ENCODE data around the gene G6PC1.
"Not testable (repeated sequence)": the region's sequence is repeated elsewhere in the genome, so short reads cannot be mapped to it uniquely, and the experiment has no call there.

The G6PC1 gene

GRCh38 chr17:42899981-42900380, 618 bp upstream of the G6PC1 start:
- not testable (repeated sequence) for DNase-seq (ENCODE audit: low read depth in 1 of 2, low spot score in 1 of 2)

- no peak for DNase-seq (ENCODE audit: low read depth in 1 of 2, low spot score in 1 of 2)
Observed at GRCh38 chr17:42901535-42902229, 1.1 kb downstream of the G6PC1 start.

- no peak for DNase-seq (ENCODE audit: low read depth in 1 of 2, low spot score in 1 of 2)
Observed at GRCh38 chr17:42904110-42904469, 3.5 kb downstream of the G6PC1 start.

GRCh38 chr17:42906772-42907446, 6.3 kb downstream of the G6PC1 start:
- no peak for DNase-seq (ENCODE audit: low read depth in 1 of 2, low spot score in 1 of 2)

GRCh38 chr17:42908872-42909700, 8.5 kb downstream of the G6PC1 start:
- DNase-seq (ENCODE audit: low read depth in 1 of 2, low spot score in 1 of 2), result no peak

GRCh38 chr17:42913522-42913921, 12.9 kb downstream of the G6PC1 start:
- DNase-seq (ENCODE audit: low read depth in 1 of 2, low spot score in 1 of 2), result no peak

- DNase-seq (ENCODE audit: low read depth in 1 of 2, low spot score in 1 of 2), result no peak
Observed at GRCh38 chr17:42913981-42914617, 13.5 kb downstream of the G6PC1 start.

GRCh38 chr17:42915288-42915687, 14.7 kb downstream of the G6PC1 start:
- DNase-seq (ENCODE audit: low read depth in 1 of 2, low spot score in 1 of 2), result not testable (repeated sequence)

GRCh38 chr17:42916388-42917235, 16.0 kb downstream of the G6PC1 start:
- not testable (repeated sequence) for DNase-seq (ENCODE audit: low read depth in 1 of 2, low spot score in 1 of 2)

- no peak for DNase-seq (ENCODE audit: low read depth in 1 of 2, low spot score in 1 of 2)
Observed at GRCh38 chr17:42917236-42917603, 16.6 kb downstream of the G6PC1 start.

GRCh38 chr17:42918902-42919521, 18.4 kb downstream of the G6PC1 start:
- no peak for DNase-seq (ENCODE audit: low read depth in 1 of 2, low spot score in 1 of 2)

- not testable (repeated sequence) for DNase-seq (ENCODE audit: low read depth in 1 of 2, low spot score in 1 of 2)
Observed at GRCh38 chr17:42919522-42920077, 19.0 kb downstream of the G6PC1 start.

GRCh38 chr17:42920106-42920900, 19.7 kb downstream of the G6PC1 start:
- no peak for DNase-seq (ENCODE audit: low read depth in 1 of 2, low spot score in 1 of 2)

- DNase-seq (ENCODE audit: low read depth in 1 of 2, low spot score in 1 of 2), result no peak
Observed at GRCh38 chr17:42920922-42921321, 20.3 kb downstream of the G6PC1 start.

GRCh38 chr17:42922294-42922693, 21.7 kb downstream of the G6PC1 start:
- DNase-seq (ENCODE audit: low read depth in 1 of 2, low spot score in 1 of 2), result no peak

GRCh38 chr17:42923472-42923871, 22.9 kb downstream of the G6PC1 start:
- not testable (repeated sequence) for DNase-seq (ENCODE audit: low read depth in 1 of 2, low spot score in 1 of 2)

GRCh38 chr17:42924891-42925290, 24.3 kb downstream of the G6PC1 start:
- no peak for DNase-seq (ENCODE audit: low read depth in 1 of 2, low spot score in 1 of 2)

- DNase-seq (ENCODE audit: low read depth in 1 of 2, low spot score in 1 of 2), result peak in 1 of 2 donors; percentile 2
Observed at GRCh38 chr17:42928714-42929496, 28.3 kb downstream of the G6PC1 start.

Data from stimulated activated CD4-positive, alpha-beta T cell treated with anti-CD3 and anti-CD28 coated beads, Interleukin-15, amount 100 ng/mL, for 1 hour (primary cell).